PC-3 (cell line): ENCODE measurements around the gene APOBEC3C.
"Not testable (repeated sequence)": the region's sequence is repeated elsewhere in the genome, so short reads cannot be mapped to it uniquely, and the experiment has no call there.

Experiments
- EZH2 ChIP-seq: fragments of 300-600 bp; sonication (generic); IDR thresholded peaks from one replicate; pipeline ENCODE4 v1.6.1; 2017; ENCODE audit warnings: antibody characterized with exemption, mild to moderate bottlenecking, low read length; ENCODE audit not compliant: unreplicated experiment
- EZH2phosphoT487 ChIP-seq: fragments of 300-600 bp; sonication (generic); IDR thresholded peaks from 2 replicates; pipeline ENCODE4 v1.6.1; 2018; ENCODE audit warnings: mild to moderate bottlenecking, antibody characterized with exemption, low read length, borderline replicate concordance
- TF ChIP-seq, protein P1 (sequence below): fragments of 300-600 bp; sonication (generic); conservative IDR thresholded peaks from 2 replicates; pipeline ENCODE4 v1.5.1; 2017; ENCODE audit warnings: antibody characterized with exemption, low read depth, mild to moderate bottlenecking, low read length

DNA sequence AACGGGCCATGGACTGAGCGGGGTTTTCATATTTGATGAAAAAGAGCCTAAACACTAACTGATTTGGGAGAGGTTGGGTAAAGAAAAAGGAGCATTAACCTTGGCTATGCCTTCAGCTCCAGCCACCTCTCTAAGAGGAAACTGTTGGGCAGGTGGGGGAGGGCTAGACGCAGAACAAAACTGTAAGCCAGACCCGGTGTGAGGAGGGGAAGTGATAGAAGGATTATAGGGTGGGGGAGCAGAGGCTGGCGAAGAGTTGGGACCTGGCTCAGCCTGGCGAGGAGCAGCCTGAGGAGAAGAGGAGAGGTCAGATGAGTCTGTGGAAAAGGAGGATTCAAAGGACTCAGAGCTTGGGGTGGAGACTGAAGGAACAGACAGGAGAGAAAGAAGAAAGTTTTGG, 47.2 kb downstream of the APOBEC3C start:
- not testable (repeated sequence) for TF ChIP-seq EZH2, EZH2phosphoT487
- TF ChIP-seq, protein P1, sequence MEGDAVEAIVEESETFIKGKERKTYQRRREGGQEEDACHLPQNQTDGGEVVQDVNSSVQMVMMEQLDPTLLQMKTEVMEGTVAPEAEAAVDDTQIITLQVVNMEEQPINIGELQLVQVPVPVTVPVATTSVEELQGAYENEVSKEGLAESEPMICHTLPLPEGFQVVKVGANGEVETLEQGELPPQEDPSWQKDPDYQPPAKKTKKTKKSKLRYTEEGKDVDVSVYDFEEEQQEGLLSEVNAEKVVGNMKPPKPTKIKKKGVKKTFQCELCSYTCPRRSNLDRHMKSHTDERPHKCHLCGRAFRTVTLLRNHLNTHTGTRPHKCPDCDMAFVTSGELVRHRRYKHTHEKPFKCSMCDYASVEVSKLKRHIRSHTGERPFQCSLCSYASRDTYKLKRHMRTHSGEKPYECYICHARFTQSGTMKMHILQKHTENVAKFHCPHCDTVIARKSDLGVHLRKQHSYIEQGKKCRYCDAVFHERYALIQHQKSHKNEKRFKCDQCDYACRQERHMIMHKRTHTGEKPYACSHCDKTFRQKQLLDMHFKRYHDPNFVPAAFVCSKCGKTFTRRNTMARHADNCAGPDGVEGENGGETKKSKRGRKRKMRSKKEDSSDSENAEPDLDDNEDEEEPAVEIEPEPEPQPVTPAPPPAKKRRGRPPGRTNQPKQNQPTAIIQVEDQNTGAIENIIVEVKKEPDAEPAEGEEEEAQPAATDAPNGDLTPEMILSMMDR: not testable (repeated sequence)
